Measurements from ENCODE around the gene TRPM5. TPM values are rescaled to one million over a fixed set of nuclear protein-coding genes. Genes with fewer than 3 reads are reported as not detected.

TRPM5 gene
- total and polyA plus RNA-seq, 2 donors (not counting 1 experiment from before 2014, with no cell fraction given) = 0.03 TPM; not detected in 1

DNA sequence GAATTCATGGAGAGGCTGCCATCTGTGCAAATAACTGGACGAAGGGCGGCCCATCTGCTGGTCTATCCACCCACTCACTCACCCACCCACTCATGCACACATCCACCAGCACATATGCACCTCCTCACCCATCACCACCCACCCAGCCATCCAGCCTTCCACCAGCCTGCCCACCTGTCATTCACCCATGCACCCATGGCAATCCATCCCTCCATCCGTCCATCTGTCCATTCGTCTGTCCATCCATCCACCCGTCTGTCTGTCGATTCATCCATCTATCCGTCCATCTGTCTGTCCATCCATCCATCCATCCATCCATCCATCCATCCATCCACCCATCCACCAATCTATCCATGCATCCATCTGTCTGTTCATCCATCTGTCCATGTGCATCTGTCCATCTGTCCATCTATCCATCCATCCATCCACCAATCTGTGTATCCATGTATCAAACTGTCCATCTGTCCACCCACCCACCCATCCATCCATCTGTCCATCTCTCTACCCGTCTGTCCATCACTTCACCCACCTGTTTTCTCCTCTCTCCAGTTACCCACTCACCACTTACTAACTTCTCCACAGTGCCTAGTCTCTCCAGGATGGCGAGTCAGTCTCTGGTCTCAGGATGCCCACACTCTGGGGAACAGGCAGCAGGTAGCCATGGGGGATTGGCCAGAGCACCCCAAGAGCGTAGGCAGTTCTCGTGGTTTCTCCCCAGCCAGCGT, 8.9 kb downstream of the TRPM5 start:
- ChIA-PET POLR2A (no interaction called here), CTCF (no interaction called here)
- Histone ChIP-seq H3K9me3 (ENCODE audit: control extremely low read depth in 1 of 3, control insufficient read depth in 2 of 3, insufficient read depth in 1 of 3, low read length in 2 of 3) (peaks cover 0 to 16% (median 0%) of the 10 kb centered on the region in 3 donors), H3K9ac (ENCODE audit: low read length) (no peak overlapping the region), H3K4me1 (ENCODE audit: control insufficient read depth in 2 of 2, insufficient read depth in 2 of 2, low read length in 2 of 2) (no peaks in the 10 kb centered on the region), H2AFZ (ENCODE audit: insufficient read depth, low read depth, low read length, poor library complexity, severe bottlenecking) (no peak overlapping the region), H3K4me2 (replicated peaks; ENCODE audit: low read depth, low read length, poor library complexity, severe bottlenecking) (no peak overlapping the region), H3K79me2 (ENCODE audit: control insufficient read depth, insufficient read depth, low read length) (no peaks in the 10 kb centered on the region), H3K36me3 (replicated peaks in 1 of 2; ENCODE audit: control extremely low read depth in 1 of 2, control insufficient read depth in 1 of 2, extremely low read depth in 1 of 2, insufficient read depth in 2 of 2, low read length in 1 of 2) (no peaks in the 10 kb centered on the region), H4K20me1 (ENCODE audit: control insufficient read depth, insufficient read depth, low read length, poor library complexity, severe bottlenecking) (no peaks in the 10 kb centered on the region), H3K27ac (ENCODE audit: low read length in 2 of 2) (no peak overlapping the region), H3K27me3 (replicated peaks in 1 of 4; ENCODE audit: control extremely low read depth in 1 of 4, control insufficient read depth in 3 of 4, insufficient read depth in 4 of 4, low read length in 3 of 4) (peaks cover 0 to 10% (median 1%) of the 10 kb centered on the region in 4 experiments), H3K4me3 (ENCODE audit: control extremely low read depth in 1 of 5, extremely low read depth in 1 of 5, insufficient read depth in 1 of 5, low read depth in 2 of 5, low read length in 4 of 5) (no peak overlapping the region)
- TF ChIP-seq, protein P1, sequence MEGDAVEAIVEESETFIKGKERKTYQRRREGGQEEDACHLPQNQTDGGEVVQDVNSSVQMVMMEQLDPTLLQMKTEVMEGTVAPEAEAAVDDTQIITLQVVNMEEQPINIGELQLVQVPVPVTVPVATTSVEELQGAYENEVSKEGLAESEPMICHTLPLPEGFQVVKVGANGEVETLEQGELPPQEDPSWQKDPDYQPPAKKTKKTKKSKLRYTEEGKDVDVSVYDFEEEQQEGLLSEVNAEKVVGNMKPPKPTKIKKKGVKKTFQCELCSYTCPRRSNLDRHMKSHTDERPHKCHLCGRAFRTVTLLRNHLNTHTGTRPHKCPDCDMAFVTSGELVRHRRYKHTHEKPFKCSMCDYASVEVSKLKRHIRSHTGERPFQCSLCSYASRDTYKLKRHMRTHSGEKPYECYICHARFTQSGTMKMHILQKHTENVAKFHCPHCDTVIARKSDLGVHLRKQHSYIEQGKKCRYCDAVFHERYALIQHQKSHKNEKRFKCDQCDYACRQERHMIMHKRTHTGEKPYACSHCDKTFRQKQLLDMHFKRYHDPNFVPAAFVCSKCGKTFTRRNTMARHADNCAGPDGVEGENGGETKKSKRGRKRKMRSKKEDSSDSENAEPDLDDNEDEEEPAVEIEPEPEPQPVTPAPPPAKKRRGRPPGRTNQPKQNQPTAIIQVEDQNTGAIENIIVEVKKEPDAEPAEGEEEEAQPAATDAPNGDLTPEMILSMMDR (IDR thresholded peaks at IDR 0.05) = no peak
- no peak for TF ChIP-seq EZH2 (IDR thresholded peaks at IDR 0.05; ENCODE audit: borderline replicate concordance, insufficient read depth, low read depth, low read length, poor library complexity, severe bottlenecking)
- ATAC-seq (ENCODE audit: low read depth) (no peak), DNase-seq (no peak)
- H3K9me3 Mint-ChIP-seq (ENCODE audit: insufficient read depth) = peaks cover 4% of the 10 kb centered on the region
- intact Hi-C loops (cut with micrococcal nuclease) = no loop called here
- 92% methylated on average over 11 of the region's 12 CpGs for WGBS (ENCODE audit: insufficient coverage)
- no peak overlapping the region for H3K27ac Mint-ChIP-seq
- H3K4me1 Mint-ChIP-seq = no peaks in the 10 kb centered on the region
- H3K4me3 Mint-ChIP-seq = no peak overlapping the region
- H3K27me3 Mint-ChIP-seq = peaks cover 3% of the 10 kb centered on the region

DNA sequence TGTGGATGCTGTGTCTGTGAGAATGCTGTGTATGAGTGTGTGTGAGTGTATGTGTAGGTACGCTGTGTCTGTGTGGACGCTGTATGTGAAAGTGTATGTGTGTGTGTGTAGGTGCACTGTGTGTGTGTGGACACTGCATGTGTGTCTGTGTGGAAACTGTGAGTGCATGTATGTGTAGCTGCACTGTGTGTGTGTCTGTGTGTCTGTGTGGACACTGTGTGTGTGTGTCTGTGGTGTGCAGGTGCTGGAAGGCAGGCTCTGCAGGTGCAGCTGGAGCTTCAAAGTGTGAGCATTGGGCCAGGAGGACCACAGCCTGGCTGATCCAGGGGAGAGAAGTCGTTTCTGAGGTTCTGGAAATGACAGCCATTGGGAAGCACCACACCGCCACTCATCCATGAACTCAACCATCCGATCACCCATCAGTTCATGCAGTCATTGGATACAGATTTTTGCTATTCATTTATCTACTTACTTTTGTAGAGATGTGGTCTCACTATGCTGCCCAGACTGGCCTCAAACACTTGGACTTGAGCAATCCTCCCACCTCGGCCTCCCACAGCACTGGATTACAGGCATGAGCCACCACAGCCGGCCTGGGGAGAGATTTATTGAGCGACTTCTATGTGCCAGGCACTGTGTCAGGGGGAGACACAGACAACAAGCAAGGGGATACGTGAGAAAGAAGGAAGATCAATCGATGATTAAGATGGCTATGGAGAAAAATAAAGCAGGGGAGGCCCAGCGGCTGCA, 9.6 kb downstream of the TRPM5 start:
- Histone ChIP-seq H3K9ac (ENCODE audit: low read length) (no peak overlapping the region), H3K36me3 (replicated peaks in 1 of 2; ENCODE audit: control extremely low read depth in 1 of 2, control insufficient read depth in 1 of 2, extremely low read depth in 1 of 2, insufficient read depth in 2 of 2, low read length in 1 of 2) (no peaks in the 10 kb centered on the region), H2AFZ (ENCODE audit: insufficient read depth, low read depth, low read length, poor library complexity, severe bottlenecking) (no peak overlapping the region), H3K4me2 (replicated peaks; ENCODE audit: low read depth, low read length, poor library complexity, severe bottlenecking) (no peak overlapping the region), H3K79me2 (ENCODE audit: control insufficient read depth, insufficient read depth, low read length) (no peaks in the 10 kb centered on the region), H3K4me3 (ENCODE audit: control extremely low read depth in 1 of 5, extremely low read depth in 1 of 5, insufficient read depth in 1 of 5, low read depth in 2 of 5, low read length in 4 of 5) (no peak overlapping the region), H3K27ac (ENCODE audit: low read length in 2 of 2) (no peak overlapping the region), H3K9me3 (ENCODE audit: control extremely low read depth in 1 of 3, control insufficient read depth in 2 of 3, insufficient read depth in 1 of 3, low read length in 2 of 3) (peaks cover 0 to 14% (median 0%) of the 10 kb centered on the region in 3 donors), H3K4me1 (ENCODE audit: control insufficient read depth in 2 of 2, insufficient read depth in 2 of 2, low read length in 2 of 2) (no peaks in the 10 kb centered on the region), H3K27me3 (replicated peaks in 1 of 4; ENCODE audit: control extremely low read depth in 1 of 4, control insufficient read depth in 3 of 4, insufficient read depth in 4 of 4, low read length in 3 of 4) (peaks cover 0 to 10% (median 1%) of the 10 kb centered on the region in 4 experiments), H4K20me1 (ENCODE audit: control insufficient read depth, insufficient read depth, low read length, poor library complexity, severe bottlenecking) (no peaks in the 10 kb centered on the region)
- intact Hi-C loops (cut with micrococcal nuclease) = no loop called here
- H3K27me3 Mint-ChIP-seq = peaks cover 3% of the 10 kb centered on the region
- POLR2A ChIA-PET = no interaction called here
- CTCF ChIA-PET = no interaction called here
- no peak overlapping the region for H3K4me3 Mint-ChIP-seq
- no peaks in the 10 kb centered on the region for H3K9me3 Mint-ChIP-seq (ENCODE audit: insufficient read depth)
- ATAC-seq (ENCODE audit: low read depth) (no peak), DNase-seq (no peak)
- 96% methylated on average over 10 of the region's 11 CpGs for WGBS (ENCODE audit: insufficient coverage)
- no peak overlapping the region for H3K27ac Mint-ChIP-seq
- no peaks in the 10 kb centered on the region for H3K4me1 Mint-ChIP-seq
- TF ChIP-seq EZH2 (IDR thresholded peaks at IDR 0.05; ENCODE audit: borderline replicate concordance, insufficient read depth, low read depth, low read length, poor library complexity, severe bottlenecking) = no peak
- TF ChIP-seq, protein P1 (IDR thresholded peaks at IDR 0.05) = no peak
